K562 (cell line): ENCODE data around the gene NPC1. TPM values are rescaled to one million over a fixed set of nuclear protein-coding genes. Genes with fewer than 3 reads are reported as not detected.

Experiments
- ATAC-seq: fragments of 200-7000 bp; cut with Tn5 transposase; 3 replicates; pipeline ENCODE4 v1.9.1; 2020; ENCODE audit warnings: moderate library complexity
- BruUV-seq: library from RNA; stranded (reverse); fragments of 400-500 nt; replicated peaks from 2 replicates; lab custom pipeline; 2021; lab: Mats Ljungman, UMichigan
- CTCF ChIA-PET: fragments of 300-600 bp; formaldehyde crosslinking; extraction: SDS; loops from one replicate; lab custom pipeline; 2021; ENCODE audit warnings: low intra/inter-chr PET ratio; lab: Yijun Ruan, JAX
- POLR2A ChIA-PET: fragments of 300-600, 350-650 bp; sonication (Branson Sonifier 250); formaldehyde crosslinking; extraction: SDS; loops from one replicate; lab custom pipeline; 2021; ENCODE audit warnings: antibody characterized with exemption, inconsistent platforms; lab: Yijun Ruan, JAX
- DNase-seq, 4 experiments: peaks; one replicate each; pipeline versions ENCODE4 v3.0.0 to v3.0.0-alpha.2; 2011 to 2018; ENCODE audit warnings: low spot score in 3 of 4, mixed read lengths in 3 of 4; ENCODE audit errors: extremely low read depth in 1 of 4
- FAIRE-seq: peaks from 2 replicates; lab custom pipeline; 2011; peaks lifted over from hg19 to GRCh38; lab: Jason Lieb, UNC
- H2AFZ ChIP-seq: 2 replicates; pipeline ENCODE4 v1.6.0; 2011; ENCODE audit warnings: low read depth, low read length, control low read depth, inconsistent platforms
- H3K27ac ChIP-seq: fragments of 200-600 bp; 3 replicates; pipeline ENCODE4 v1.8.0; 2011; ENCODE audit warnings: low read depth, mild to moderate bottlenecking, control low read depth, inconsistent platforms, low read length, moderate library complexity, mixed read lengths; ENCODE audit errors: extremely low read depth
- H3K27me3 ChIP-seq, 2 experiments: fragments of 300-600 bp in 1 of 2; 2 replicates in 1 of 2; 3 replicates in 1 of 2; pipeline versions ENCODE4 v1.6.0 to v1.8.0; 2011; ENCODE audit warnings: inconsistent platforms in 2 of 2, low read length in 2 of 2, mild to moderate bottlenecking in 1 of 2, mixed read lengths in 1 of 2, moderate library complexity in 1 of 2; ENCODE audit not compliant: control insufficient read depth in 2 of 2, insufficient read depth in 2 of 2
- H3K36me3 ChIP-seq: fragments of 300-600 bp; 3 replicates; pipeline ENCODE4 v1.8.0; 2011; ENCODE audit warnings: mild to moderate bottlenecking, low read length, inconsistent platforms; ENCODE audit not compliant: control insufficient read depth, insufficient read depth
- H3K4me1 ChIP-seq, 2 experiments: fragments of 200-600 bp in 1 of 2; replicated peaks in 1 of 2; 2 replicates in 1 of 2; 3 replicates in 1 of 2; pipeline versions ENCODE4 v1.5.1 to v1.8.0; 2011; ENCODE audit warnings: inconsistent platforms in 2 of 2, low read length in 2 of 2, mild to moderate bottlenecking in 1 of 2, mixed read lengths in 1 of 2, moderate library complexity in 1 of 2; ENCODE audit not compliant: control insufficient read depth in 2 of 2, insufficient read depth in 2 of 2
- H3K4me2 ChIP-seq: 2 replicates; pipeline ENCODE4 v1.6.1; 2011; ENCODE audit warnings: low read length, control low read depth, inconsistent platforms, mixed read lengths; ENCODE audit not compliant: insufficient read depth
- H3K4me3 ChIP-seq: fragments of 200-600 bp; sonication (generic), shearing (Covaris generic); 2 replicates; pipeline ENCODE4 v1.5.1; 2016; ENCODE audit warnings: control low read depth, inconsistent platforms
- H3K79me2 ChIP-seq: fragments of 200-600 bp; 3 replicates; pipeline ENCODE4 v1.8.0; 2011; ENCODE audit warnings: low read length, inconsistent platforms; ENCODE audit not compliant: control insufficient read depth, insufficient read depth
- H3K9ac ChIP-seq, 2 experiments: 2 replicates each; pipeline versions ENCODE4 v1.6.0 to v1.6.1; 2011; ENCODE audit warnings: low read depth in 2 of 2, low read length in 2 of 2, control low read depth in 1 of 2, inconsistent platforms in 1 of 2, mild to moderate bottlenecking in 1 of 2, mixed read lengths in 1 of 2; ENCODE audit not compliant: insufficient read depth in 1 of 2
- H3K9me1 ChIP-seq: one replicate; pipeline ENCODE4 v1.6.0; 2011; ENCODE audit warnings: inconsistent platforms, mild to moderate bottlenecking, low read length, moderate library complexity; ENCODE audit not compliant: control insufficient read depth, insufficient read depth
- H3K9me3 ChIP-seq: replicated peaks from 2 replicates; pipeline ENCODE4 v1.5.1; 2011; ENCODE audit warnings: low read depth, low read length, inconsistent platforms; ENCODE audit not compliant: control insufficient read depth, insufficient read depth
- H4K20me1 ChIP-seq: replicated peaks from 2 replicates; pipeline ENCODE4 v1.6.1; 2011; ENCODE audit warnings: low read length, inconsistent platforms, mixed read lengths; ENCODE audit not compliant: control insufficient read depth, insufficient read depth
- NCOA4 ChIP-seq: fragments of 450-650 bp; IDR thresholded peaks from 2 replicates; pipeline ENCODE4 v1.6.1; 2018; ENCODE audit warnings: mild to moderate bottlenecking; ENCODE audit not compliant: partially characterized antibody
- ZNF668 ChIP-seq: fragments of 250-450 bp; sonication (Bioruptor Pico); IDR thresholded peaks from 2 replicates; pipeline ENCODE4 v1.8.0; 2022; ENCODE audit warnings: mild to moderate bottlenecking, inconsistent platforms
- WGBS: fragments of 100-300 bp; shearing (Covaris generic); methylation state at CpG from one replicate; pipeline ENCODE4 v1.1.6; 2016; ENCODE audit warnings: low coverage, mixed read lengths; ENCODE audit not compliant: insufficient coverage; ENCODE audit errors: missing lambda C conversion rate; 5-methylcytosine and 5-hydroxymethylcytosine counted together
- in situ Hi-C: fragments of 300-500 bp; cut with MboI; formaldehyde crosslinking; loops from 4 replicates; pipeline ENCODE4 v1.15.0; 2018; ENCODE audit warnings: inconsistent platforms, mixed read lengths
- intact Hi-C: fragments of 100-400 bp; cut with micrococcal nuclease; formaldehyde crosslinking; loops from 2 replicates; pipeline ENCODE4 v1.14.2; 2022
- polyA plus RNA-seq, 8 experiments: library from polyadenylated mRNA; depleted of rRNA in 4 of 8; stranded (reverse) in 5 of 8; unstranded in 3 of 8; fragments of >200 nt; fragmentation: Nextera tagmentation in 2 of 8; fragmentation: Illumina TruSeq in 1 of 8; extraction: Ambion mirVana in 2 of 8; extraction: Trizol in 1 of 8; gene quantifications; 2 replicates each; pipeline versions ENCODE4 v1.2.1 to v1.2.3, GENCODE V29; 2011 to 2014; ENCODE audit warnings: inconsistent platforms in 1 of 8, missing spikeins in 1 of 8
- total RNA-seq, 7 experiments: library from RNA; depleted of rRNA in 6 of 7; stranded (reverse); fragments of >200 nt in 6 of 7; fragmentation: Illumina TruSeq in 2 of 7; extraction: Trizol in 2 of 7; gene quantifications; 2 replicates each; pipeline versions ENCODE4 v1.2.1 to v1.2.3, GENCODE V29; 2011 to 2021; ENCODE audit warnings: low replicate concordance in 1 of 7
- TF ChIP-seq, protein P1 (sequence below), 3 experiments: IDR thresholded peaks in 2 of 3; conservative IDR thresholded peaks in 1 of 3; 2 replicates each; pipeline ENCODE4 v1.5.1; 2011 to 2012; ENCODE audit warnings: low read length in 3 of 3, mild to moderate bottlenecking in 3 of 3, control low read depth in 2 of 3, improper control_type of control experiment in 1 of 3, inconsistent platforms in 1 of 3, low read depth in 1 of 3, mixed read lengths in 1 of 3, moderate library complexity in 1 of 3; ENCODE audit not compliant: insufficient read depth in 2 of 3

NPC1 gene
- total and polyA plus RNA-seq, 9 of the 15 experiments (the other 6 are each of a cell fraction or from before 2014, with no cell fraction given): 17.1 to 45.9 (median 27.6) TPM

DNA sequence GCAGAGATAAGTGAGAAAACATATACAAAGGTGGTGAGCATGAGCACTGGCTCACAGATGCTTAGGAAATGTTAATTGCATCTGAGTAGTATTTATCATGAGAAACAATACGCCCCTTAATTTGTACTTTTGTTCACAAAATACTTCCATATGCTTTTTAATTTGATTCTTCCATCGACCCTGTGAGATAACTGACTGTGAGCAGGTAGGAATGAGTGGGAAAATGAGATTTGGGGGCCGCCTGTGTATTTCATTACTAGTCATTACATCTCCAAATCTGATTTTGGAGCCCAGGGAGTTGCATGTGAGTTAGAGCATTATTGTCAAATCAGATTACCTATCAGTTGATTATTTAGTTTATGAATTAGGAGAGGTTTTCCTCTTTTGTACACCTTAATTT, 36.7 kb upstream of the NPC1 start:
- FAIRE-seq: no peak
- Histone ChIP-seq H3K4me2 (no peak overlapping the region), H3K9ac (no peak overlapping the region)

More for the DNA sequence above, 36.7 kb upstream of the NPC1 start:
- TF ChIP-seq NCOA4 (no peak), ZNF668 (CRISPR knock-in tag) (no peak)
- TF ChIP-seq, protein P1, sequence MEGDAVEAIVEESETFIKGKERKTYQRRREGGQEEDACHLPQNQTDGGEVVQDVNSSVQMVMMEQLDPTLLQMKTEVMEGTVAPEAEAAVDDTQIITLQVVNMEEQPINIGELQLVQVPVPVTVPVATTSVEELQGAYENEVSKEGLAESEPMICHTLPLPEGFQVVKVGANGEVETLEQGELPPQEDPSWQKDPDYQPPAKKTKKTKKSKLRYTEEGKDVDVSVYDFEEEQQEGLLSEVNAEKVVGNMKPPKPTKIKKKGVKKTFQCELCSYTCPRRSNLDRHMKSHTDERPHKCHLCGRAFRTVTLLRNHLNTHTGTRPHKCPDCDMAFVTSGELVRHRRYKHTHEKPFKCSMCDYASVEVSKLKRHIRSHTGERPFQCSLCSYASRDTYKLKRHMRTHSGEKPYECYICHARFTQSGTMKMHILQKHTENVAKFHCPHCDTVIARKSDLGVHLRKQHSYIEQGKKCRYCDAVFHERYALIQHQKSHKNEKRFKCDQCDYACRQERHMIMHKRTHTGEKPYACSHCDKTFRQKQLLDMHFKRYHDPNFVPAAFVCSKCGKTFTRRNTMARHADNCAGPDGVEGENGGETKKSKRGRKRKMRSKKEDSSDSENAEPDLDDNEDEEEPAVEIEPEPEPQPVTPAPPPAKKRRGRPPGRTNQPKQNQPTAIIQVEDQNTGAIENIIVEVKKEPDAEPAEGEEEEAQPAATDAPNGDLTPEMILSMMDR (IDR thresholded peaks at IDR 0.05 in 2 of 3, conservative IDR thresholded peaks at IDR 0.05 in 1 of 3; ENCODE audit: insufficient read depth in 2 of 3, low read depth in 1 of 3, low read length in 3 of 3): no peak
- Histone ChIP-seq H3K79me2 (no peaks in the 10 kb centered on the region), H3K4me1 (peaks cover 0 to 8% of the 10 kb centered on the region in 2 experiments; a peak in 3 of 5 replicates), H2AFZ (no peak overlapping the region), H3K27ac (no peak overlapping the region), H3K9me3 (no peaks in the 10 kb centered on the region), H4K20me1 (peaks cover 4% of the 10 kb centered on the region; the same call in 1 of the 2 replicates), H3K9me1 (peaks cover 3% of the 10 kb centered on the region), H3K4me3 (no peak overlapping the region), H3K27me3 (peaks cover 24 to 26% of the 10 kb centered on the region in 2 experiments), H3K36me3 (no peaks in the 10 kb centered on the region)
- POLR2A ChIA-PET: no interaction called here
- in situ Hi-C loops (no loop called here), intact Hi-C loops (loop anchor here (2.0 to 10.0 kb wide), 3 partner anchors 190 to 494 kb away; no protein-coding TSS in a partner anchor)
- no peak for DNase-seq
- CTCF ChIA-PET: interaction anchor here (0.7 to 1.8 kb wide), 3 partner anchors 80 to 864 kb away, joined by 3 to 11 read pairs (median 3); no protein-coding TSS in a partner anchor
- WGBS: 12% methylated on average over 3 of the region's 3 CpGs
- no peak for ATAC-seq
- BruUV-seq: no TSS peak
